CD14-positive monocyte (primary cell): ENCODE measurements around the gene MYOM3. TPM values are rescaled to one million over a fixed set of nuclear protein-coding genes. Genes with fewer than 3 reads are reported as not detected.

Experiments
- DNase-seq, 3 donors: peaks; one replicate each; pipeline ENCODE4 v3.0.0-alpha.2; 2011 to 2022
- H2AFZ ChIP-seq: 2 replicates; pipeline ENCODE4 v1.6.0; 2012; ENCODE audit warnings: mild to moderate bottlenecking, low read depth, low read length, inconsistent platforms; ENCODE audit not compliant: insufficient read depth, poor library complexity, severe bottlenecking
- H3K27ac ChIP-seq, 2 donors: 1 replicate in 1 of 2; 2 replicates in 1 of 2; pipeline ENCODE4 v1.5.1; 2012 to 2013; ENCODE audit warnings: low read length in 2 of 2, control low read depth in 1 of 2, inconsistent platforms in 1 of 2, low read depth in 1 of 2, mild to moderate bottlenecking in 1 of 2
- H3K27me3 ChIP-seq, 2 donors: one replicate each; pipeline versions ENCODE4 v1.6.0 to v1.6.1; 2011 to 2013; ENCODE audit warnings: low read length in 2 of 2; ENCODE audit not compliant: control insufficient read depth in 2 of 2, insufficient read depth in 2 of 2
- H3K36me3 ChIP-seq, 2 donors: replicated peaks in 1 of 2; 1 replicate in 1 of 2; 2 replicates in 1 of 2; pipeline versions ENCODE4 v1.5.1 to v1.6.1; 2012 to 2013; ENCODE audit warnings: low read length in 2 of 2, control low read depth in 1 of 2, inconsistent platforms in 1 of 2, mild to moderate bottlenecking in 1 of 2; ENCODE audit not compliant: insufficient read depth in 2 of 2, control insufficient read depth in 1 of 2
- H3K4me1 ChIP-seq, 2 donors: 1 replicate in 1 of 2; 2 replicates in 1 of 2; pipeline versions ENCODE4 v1.5.1 to v1.6.1; 2012 to 2013; ENCODE audit warnings: low read length in 2 of 2, control low read depth in 1 of 2, inconsistent platforms in 1 of 2, mild to moderate bottlenecking in 1 of 2, moderate library complexity in 1 of 2; ENCODE audit not compliant: insufficient read depth in 2 of 2, control insufficient read depth in 1 of 2
- H3K4me2 ChIP-seq: replicated peaks from 2 replicates; pipeline ENCODE3; 2012; ENCODE audit warnings: low read length, moderate library complexity, mild to moderate bottlenecking; ENCODE audit not compliant: poor library complexity, severe bottlenecking; ENCODE audit errors: extremely low read depth
- H3K4me3 ChIP-seq, 3 experiments: fragments of 200-600 bp in 1 of 3; sonication (generic) in 1 of 3; replicated peaks in 1 of 3; 1 replicate in 2 of 3; 2 replicates in 1 of 3; pipeline ENCODE4 v1.5.1; 2011 to 2013; ENCODE audit warnings: low read length in 3 of 3, mild to moderate bottlenecking in 3 of 3, control low read depth in 2 of 3, low read depth in 2 of 3, inconsistent platforms in 1 of 3, moderate library complexity in 1 of 3
- H3K79me2 ChIP-seq: 2 replicates; pipeline ENCODE4 v1.6.0; 2012; ENCODE audit warnings: mild to moderate bottlenecking, control low read depth, inconsistent platforms, low read length, moderate library complexity; ENCODE audit not compliant: insufficient read depth
- H3K9ac ChIP-seq: 2 replicates; pipeline ENCODE4 v1.6.0; 2017; ENCODE audit warnings: low read length, mild to moderate bottlenecking; ENCODE audit not compliant: insufficient read depth, poor library complexity, severe bottlenecking
- H3K9me3 ChIP-seq, 2 donors: replicated peaks in 1 of 2; 1 replicate in 1 of 2; 2 replicates in 1 of 2; pipeline versions ENCODE4 v1.5.1 to v1.6.1; 2012 to 2013; ENCODE audit warnings: low read length in 2 of 2, control low read depth in 1 of 2; ENCODE audit not compliant: control insufficient read depth in 1 of 2, insufficient read depth in 1 of 2
- H4K20me1 ChIP-seq: 2 replicates; pipeline ENCODE4 v1.6.0; 2012; ENCODE audit warnings: mild to moderate bottlenecking, low read length, control low read depth, moderate library complexity; ENCODE audit not compliant: insufficient read depth
- H3K27ac Mint-ChIP-seq, 7 donors: one replicate each; pipeline ENCODE4 v1.8.0; 2020; ENCODE audit warnings: mild to moderate bottlenecking in 7 of 7, mixed read lengths in 7 of 7, moderate library complexity in 6 of 7, inconsistent platforms in 2 of 7
- H3K27me3 Mint-ChIP-seq, 3 donors: one replicate each; pipeline ENCODE4 v1.8.0; 2021 to 2022; ENCODE audit warnings: low read depth in 3 of 3, mild to moderate bottlenecking in 3 of 3, mixed read lengths in 3 of 3, moderate library complexity in 3 of 3, inconsistent platforms in 1 of 3
- H3K36me3 Mint-ChIP-seq, 2 donors: one replicate each; pipeline ENCODE4 v1.8.0; 2020; ENCODE audit warnings: mixed read lengths in 2 of 2, inconsistent platforms in 1 of 2, mild to moderate bottlenecking in 1 of 2
- H3K4me1 Mint-ChIP-seq: one replicate; pipeline ENCODE4 v1.8.0; 2020; ENCODE audit warnings: mild to moderate bottlenecking, mixed read lengths
- H3K4me3 Mint-ChIP-seq, 2 donors: one replicate each; pipeline ENCODE4 v1.8.0; 2020; ENCODE audit warnings: mild to moderate bottlenecking in 2 of 2, mixed read lengths in 2 of 2, moderate library complexity in 1 of 2
- H3K9me3 Mint-ChIP-seq, 7 donors: one replicate each; pipeline ENCODE4 v1.8.0; 2020 to 2022; ENCODE audit warnings: mixed read lengths in 7 of 7, mild to moderate bottlenecking in 6 of 7, moderate library complexity in 6 of 7, inconsistent platforms in 2 of 7
- CTCF ChIP-seq: fragments of 200-600 bp; IDR thresholded peaks from one replicate; pipeline ENCODE4 v1.8.0; 2022; ENCODE audit warnings: antibody characterized with exemption, mild to moderate bottlenecking
- WGBS: methylation state at CpG from one replicate; pipeline ENCODE4 v1.1.5; 2013; ENCODE audit warnings: missing lambda C conversion rate; ENCODE audit not compliant: insufficient coverage; 5-methylcytosine and 5-hydroxymethylcytosine counted together
- intact Hi-C, 2 donors: fragments of 100-400 bp; cut with micrococcal nuclease; formaldehyde crosslinking; loops; one replicate each; pipeline versions ENCODE4 v1.15.0 to v1.15.1; 2023
- polyA plus RNA-seq, 3 donors: library from polyadenylated mRNA; depleted of rRNA in 1 of 3; unstranded in 2 of 3; stranded (reverse) in 1 of 3; fragments of 300-500 nt in 2 of 3; fragments of >200 nt in 1 of 3; fragmentation: Illumina TruSeq in 2 of 3; gene quantifications; 1 replicate in 2 of 3; 2 replicates in 1 of 3; pipeline ENCODE4 v1.2.3, GENCODE V29; 2012 to 2021

Gene MYOM3
- polyA plus RNA-seq, 3 donors = not detected

DNA sequence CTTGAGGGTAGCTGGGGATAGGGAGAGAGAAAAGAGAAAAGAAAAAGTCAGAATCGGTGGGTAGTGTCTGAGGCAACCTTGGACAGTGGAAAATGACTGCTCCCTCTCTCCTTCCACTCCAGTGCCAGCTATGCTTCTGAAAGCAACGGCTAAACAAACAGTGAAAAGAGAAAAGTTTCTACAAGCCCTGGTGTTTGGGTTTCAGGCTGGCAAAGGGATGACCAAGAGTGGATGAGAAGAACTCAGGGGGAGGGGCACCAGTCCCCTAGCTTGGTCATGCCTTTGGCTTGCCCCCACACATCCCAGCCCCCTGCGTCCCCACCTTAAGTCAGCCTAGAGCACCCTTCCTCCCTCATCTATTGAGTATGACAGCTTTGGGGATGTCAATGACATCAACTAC is 22.4 kb upstream of the MYOM3 start:
- H3K27ac ChIP-seq = no peak overlapping the region
- no peak overlapping the region for H3K4me3 ChIP-seq
- intact Hi-C loops = no loop called here
- Mint-ChIP-seq H3K27me3 (peaks cover 6 to 7% (median 6%) of the 10 kb centered on the region in 3 donors), H3K4me1 (no peaks in the 10 kb centered on the region), H3K4me3 (no peak overlapping the region), H3K27ac (no peak overlapping the region), H3K36me3 (no peaks in the 10 kb centered on the region), H3K9me3 (peaks cover 16 to 31% (median 24%) of the 10 kb centered on the region in 7 donors)
- H3K9me3 ChIP-seq = peaks cover 11% of the 10 kb centered on the region in 2 donors
- WGBS = 100% methylated on average over 1 of the region's 3 CpGs
- no peaks in the 10 kb centered on the region for H4K20me1 ChIP-seq
- no peaks in the 10 kb centered on the region for H3K36me3 ChIP-seq
- no peaks in the 10 kb centered on the region for H3K79me2 ChIP-seq
- H3K27me3 ChIP-seq = no peaks in the 10 kb centered on the region
- no peak overlapping the region for H3K9ac ChIP-seq
- H3K4me1 ChIP-seq = no peaks in the 10 kb centered on the region
- TF ChIP-seq CTCF = no peak
- DNase-seq = no peak
- no peak overlapping the region for H2AFZ ChIP-seq
- no peak overlapping the region for H3K4me2 ChIP-seq

DNA sequence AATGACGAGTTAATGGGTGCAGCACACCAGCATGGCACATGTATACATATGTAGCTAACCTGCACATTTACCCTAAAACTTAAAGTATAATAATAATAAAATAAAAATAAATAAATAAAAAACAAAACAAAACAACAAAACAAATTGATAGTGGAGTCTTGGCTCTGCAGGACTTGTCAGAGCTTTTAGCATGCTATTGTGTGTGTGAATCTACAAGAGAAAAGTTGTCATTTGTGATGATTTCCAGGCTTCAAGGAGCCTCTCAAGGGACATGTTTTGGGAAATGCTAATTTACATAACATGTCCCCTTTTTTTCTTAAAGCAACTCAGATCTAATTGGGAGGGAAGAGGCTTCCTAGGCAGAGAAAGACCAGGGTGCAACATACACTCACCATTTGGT is 21.9 kb upstream of the MYOM3 start:
- Mint-ChIP-seq H3K27ac (no peak overlapping the region), H3K36me3 (no peaks in the 10 kb centered on the region), H3K27me3 (peaks cover 6 to 11% (median 8%) of the 10 kb centered on the region in 3 donors), H3K4me1 (no peaks in the 10 kb centered on the region), H3K4me3 (no peak overlapping the region), H3K9me3 (peaks cover 17 to 32% (median 27%) of the 10 kb centered on the region in 7 donors)
- Histone ChIP-seq H3K27ac (no peak overlapping the region), H3K4me2 (no peak overlapping the region), H2AFZ (no peak overlapping the region), H3K27me3 (no peaks in the 10 kb centered on the region), H3K4me3 (no peak overlapping the region), H3K79me2 (no peaks in the 10 kb centered on the region), H3K9me3 (peaks cover 11 to 14% of the 10 kb centered on the region in 2 donors), H3K36me3 (no peaks in the 10 kb centered on the region), H3K9ac (no peak overlapping the region), H4K20me1 (no peaks in the 10 kb centered on the region), H3K4me1 (no peaks in the 10 kb centered on the region)
- no peak for DNase-seq
- WGBS = no CpG with 5 or more reads among the region's 1 CpG
- intact Hi-C loops = no loop called here
- no peak for TF ChIP-seq CTCF
